ENCODE results near the gene BABAM2. TPM values are rescaled to one million over a fixed set of nuclear protein-coding genes. Genes with fewer than 3 reads are reported as not detected.

Gene BABAM2
- total and polyA plus RNA-seq, 11 donors, result 22.2 to 75.1 (median 62.5) TPM

DNA sequence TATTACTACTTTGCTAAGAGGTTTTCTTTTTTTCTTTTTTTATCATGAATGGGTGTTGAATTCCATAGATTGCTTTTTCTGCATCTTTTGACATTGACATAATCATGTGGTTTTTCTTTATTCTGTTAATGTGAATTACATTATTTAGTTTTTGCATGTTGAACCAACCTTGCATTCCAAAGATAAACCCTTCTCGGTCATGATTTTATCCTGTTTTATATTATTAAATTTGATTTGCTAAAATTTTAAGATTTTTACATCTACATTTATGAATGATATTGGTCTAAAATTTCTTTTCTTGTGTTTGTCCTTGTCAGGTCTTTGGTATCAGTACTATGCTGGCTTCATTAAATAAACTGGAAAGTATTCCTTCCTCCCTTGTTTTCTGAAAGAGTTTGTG lies 414.7 kb downstream of the BABAM2 start:
- ATAC-seq (no peak), DNase-seq (no peak)
- no peak overlapping the region for H3K27ac ChIP-seq
- TF ChIP-seq POLR2A (IDR thresholded peaks at IDR 0.05), result no peak
- TF ChIP-seq, protein P1, sequence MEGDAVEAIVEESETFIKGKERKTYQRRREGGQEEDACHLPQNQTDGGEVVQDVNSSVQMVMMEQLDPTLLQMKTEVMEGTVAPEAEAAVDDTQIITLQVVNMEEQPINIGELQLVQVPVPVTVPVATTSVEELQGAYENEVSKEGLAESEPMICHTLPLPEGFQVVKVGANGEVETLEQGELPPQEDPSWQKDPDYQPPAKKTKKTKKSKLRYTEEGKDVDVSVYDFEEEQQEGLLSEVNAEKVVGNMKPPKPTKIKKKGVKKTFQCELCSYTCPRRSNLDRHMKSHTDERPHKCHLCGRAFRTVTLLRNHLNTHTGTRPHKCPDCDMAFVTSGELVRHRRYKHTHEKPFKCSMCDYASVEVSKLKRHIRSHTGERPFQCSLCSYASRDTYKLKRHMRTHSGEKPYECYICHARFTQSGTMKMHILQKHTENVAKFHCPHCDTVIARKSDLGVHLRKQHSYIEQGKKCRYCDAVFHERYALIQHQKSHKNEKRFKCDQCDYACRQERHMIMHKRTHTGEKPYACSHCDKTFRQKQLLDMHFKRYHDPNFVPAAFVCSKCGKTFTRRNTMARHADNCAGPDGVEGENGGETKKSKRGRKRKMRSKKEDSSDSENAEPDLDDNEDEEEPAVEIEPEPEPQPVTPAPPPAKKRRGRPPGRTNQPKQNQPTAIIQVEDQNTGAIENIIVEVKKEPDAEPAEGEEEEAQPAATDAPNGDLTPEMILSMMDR (IDR thresholded peaks at IDR 0.05), result no peak
- no peak overlapping the region for H3K4me3 ChIP-seq
- 94 to 98% (median 98%) methylated on average over 1 of the region's 1 CpG for WGBS, 4 donors
- H3K4me1 ChIP-seq, result peaks cover 0 to 4% (median 0%) of the 10 kb centered on the region in 12 donors
- peaks cover 0 to 24% (median 8%) of the 10 kb centered on the region in 9 donors for H3K36me3 ChIP-seq
- no peaks in the 10 kb centered on the region for H3K27me3 ChIP-seq
- intact Hi-C loops (cut with DNase I), result no loop called here
- peaks cover 0 to 17% (median 4%) of the 10 kb centered on the region in 12 donors for H3K9me3 ChIP-seq

DNA sequence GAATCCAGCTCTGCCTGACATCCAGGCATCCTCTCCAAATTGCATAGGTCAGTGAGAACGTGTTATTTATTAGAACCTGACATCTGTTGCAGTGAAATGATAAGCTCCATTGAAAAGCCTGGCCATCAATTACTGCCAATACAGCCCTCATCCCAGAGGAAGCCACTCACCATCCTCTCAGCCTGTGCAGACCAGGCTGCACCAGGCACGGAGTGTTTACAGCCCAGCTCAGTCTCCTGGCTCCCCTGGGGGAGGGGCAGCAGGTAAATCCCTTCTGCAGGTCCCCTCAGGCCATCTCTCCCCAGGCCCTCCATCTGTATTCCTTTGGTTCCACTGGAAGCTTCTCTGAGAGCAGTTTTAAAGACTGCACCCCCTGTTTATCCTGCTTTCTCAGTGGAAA lies 419.6 kb downstream of the BABAM2 start:
- 69 to 78% (median 75%) methylated on average over 2 of the region's 2 CpGs for WGBS, 4 donors
- no peak overlapping the region for H3K27ac ChIP-seq
- TF ChIP-seq POLR2A (IDR thresholded peaks at IDR 0.05), result no peak
- TF ChIP-seq, protein P1 (IDR thresholded peaks at IDR 0.05), result no peak
- H3K9me3 ChIP-seq, result peaks cover 0 to 10% (median 2%) of the 10 kb centered on the region in 12 donors
- H3K36me3 ChIP-seq, result peaks cover 0 to 8% (median 3%) of the 10 kb centered on the region in 9 donors
- H3K4me3 ChIP-seq, result no peak overlapping the region
- H3K27me3 ChIP-seq, result no peaks in the 10 kb centered on the region
- DNase-seq (no peak), ATAC-seq (no peak)
- intact Hi-C loops (cut with DNase I), result no loop called here
- peaks cover 0 to 22% (median 5%) of the 10 kb centered on the region in 12 donors for H3K4me1 ChIP-seq

DNA sequence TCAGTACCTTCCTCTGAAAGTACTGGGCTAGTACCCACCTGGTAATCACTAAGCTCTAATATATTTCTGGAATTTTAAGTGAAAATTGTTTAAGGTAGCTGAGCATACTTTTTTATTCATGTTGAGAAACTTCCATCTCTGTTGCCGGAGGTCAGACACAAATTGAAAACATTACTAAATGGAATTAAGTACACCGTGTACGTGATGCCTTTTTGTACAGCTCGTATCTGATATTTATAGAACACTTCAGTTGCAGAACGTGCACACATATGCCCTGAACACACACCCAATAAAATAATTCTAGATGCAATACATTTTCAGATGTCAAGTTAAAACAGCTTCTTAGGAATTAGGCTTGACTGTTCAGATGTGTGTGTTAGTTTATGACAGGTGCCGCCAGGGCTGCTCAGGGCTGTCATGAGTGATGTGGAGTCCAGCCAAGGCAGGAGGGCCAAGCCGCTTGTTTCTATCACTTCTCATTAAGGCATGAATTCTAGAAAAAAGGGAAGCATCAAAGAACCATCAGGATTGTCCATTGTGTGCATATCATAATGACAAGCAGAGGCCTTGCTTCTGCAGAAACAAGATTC lies 421.2 kb downstream of the BABAM2 start:
- Histone ChIP-seq H3K36me3 (peaks cover 0 to 8% (median 3%) of the 10 kb centered on the region in 9 donors), H3K27ac (peak overlapping the region in 7 of 12 donors; percentile 23 to 73 (median 48)), H3K4me1 (peaks cover 0 to 22% (median 5%) of the 10 kb centered on the region in 12 donors), H3K9me3 (no peaks in the 10 kb centered on the region), H3K27me3 (no peaks in the 10 kb centered on the region), H3K4me3 (no peak overlapping the region)
- peak; percentile 75 to 85 (median 82) for ATAC-seq
- intact Hi-C loops (cut with DNase I), result loop anchor here in 1 of 10 donors (2.0 kb wide), 1 partner anchor 79 kb away; no protein-coding TSS in a partner anchor
- WGBS, 4 donors, result 57 to 63% (median 59%) methylated on average over 7 of the region's 7 CpGs
- no peak for DNase-seq
- no peak for TF ChIP-seq POLR2A (IDR thresholded peaks at IDR 0.05)
- TF ChIP-seq, protein P1 (IDR thresholded peaks at IDR 0.05), result no peak

DNA sequence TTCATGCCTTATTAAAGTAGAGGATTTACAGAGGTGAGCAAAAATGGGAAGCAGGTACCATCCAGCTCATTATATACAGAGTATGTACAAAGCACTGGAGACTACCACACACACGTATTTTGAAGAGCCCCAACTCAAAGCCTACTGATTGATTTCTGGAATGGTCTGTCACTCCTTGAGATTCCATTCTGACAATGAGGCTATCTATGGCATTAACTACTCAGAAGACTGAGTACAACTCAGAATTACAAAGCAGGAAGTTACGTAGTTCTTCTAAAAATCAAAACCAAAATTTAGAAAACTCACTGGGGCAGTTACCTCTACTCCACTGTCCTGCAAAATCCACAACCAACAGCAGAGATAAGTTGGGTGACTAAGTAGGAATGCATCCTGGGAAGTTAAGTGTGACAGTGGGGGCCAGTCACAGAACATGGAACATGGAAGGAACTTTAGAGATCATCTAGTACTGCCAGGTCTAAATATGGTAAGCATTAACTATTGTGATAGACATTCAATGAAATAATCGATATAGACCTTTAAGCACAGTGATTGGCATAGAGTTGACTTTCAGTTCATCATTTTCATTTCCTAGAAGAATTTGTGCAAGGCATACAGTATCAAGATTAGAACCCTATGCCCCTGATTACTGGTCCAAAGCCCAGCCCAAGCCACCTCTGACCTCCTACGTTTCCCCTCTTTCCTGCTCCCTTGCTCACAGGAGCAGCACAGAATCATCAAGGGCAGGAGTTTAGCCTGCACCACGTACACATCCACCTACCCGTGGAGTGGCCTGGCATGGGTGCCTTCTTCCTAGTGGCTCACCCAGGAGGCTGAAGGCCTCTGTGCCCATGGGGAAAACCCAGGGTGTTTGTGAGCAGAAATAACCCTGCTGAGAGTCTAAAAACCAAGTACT lies 422.0 kb downstream of the BABAM2 start:
- intact Hi-C loops (cut with DNase I), result loop anchor here in 1 of 10 donors (2.0 kb wide), 1 partner anchor 78 kb away; no protein-coding TSS in a partner anchor
- Histone ChIP-seq H3K9me3 (no peaks in the 10 kb centered on the region), H3K4me1 (peaks cover 0 to 22% (median 5%) of the 10 kb centered on the region in 12 donors), H3K27me3 (no peaks in the 10 kb centered on the region), H3K27ac (peak overlapping the region in 5 of 12 donors; percentile 4 to 73 (median 65)), H3K4me3 (no peak overlapping the region), H3K36me3 (peaks cover 0 to 8% (median 3%) of the 10 kb centered on the region in 9 donors)
- ATAC-seq (peak; percentile 58 to 76 (median 66)), DNase-seq (no peak)
- TF ChIP-seq, protein P1 (IDR thresholded peaks at IDR 0.05), result no peak
- TF ChIP-seq POLR2A (IDR thresholded peaks at IDR 0.05), result no peak
- WGBS, 4 donors, result 84 to 90% (median 89%) methylated on average over 6 of the region's 6 CpGs

All from heart left ventricle (tissue), 16 donors.